HL-60 (cell line): ENCODE data around the gene ZGPAT.

Experiments
- CTCF ChIP-seq: IDR thresholded peaks from one replicate; pipeline ENCODE4 v1.5.1; 2011; ENCODE audit warnings: low read length, control low read depth, inconsistent platforms; ENCODE audit not compliant: insufficient read depth
- POLR2AphosphoS5 ChIP-seq: IDR thresholded peaks from 2 replicates; pipeline ENCODE4 v1.6.1; 2012; ENCODE audit warnings: low read depth
- REST ChIP-seq: IDR thresholded peaks from 2 replicates; pipeline ENCODE4 v1.6.1; 2012; ENCODE audit warnings: low read depth; ENCODE audit not compliant: insufficient replicate concordance

- no peak for TF ChIP-seq CTCF
- TF ChIP-seq POLR2AphosphoS5: no peak
- no peak for TF ChIP-seq REST
Measured at GRCh38 chr20:63672666-63673065, 35.2 kb upstream of the ZGPAT start.
